NCI-H1417 (cell line): Measurements from ENCODE around the gene PEX11A.
"Not testable (repeated sequence)": the region's sequence is repeated elsewhere in the genome, so short reads cannot be mapped to it uniquely, and the experiment has no call there.

Experiments used
- DNase-seq, 3 experiments: peaks; one replicate each; lab custom pipeline; 2025; lab: John Stamatoyannopoulos, UW

PEX11A gene

GRCh38 chr15:89690276-89691218 lies at the start of gene PEX11A, which contains the start of gene WDR93:
Gene PEX11A, minus strand, starts transcription at chr15:89690754. Its CDS starts 122 bp downstream, at chr15:89690632.
Gene WDR93, plus strand, starts transcription at chr15:89690811. Its CDS starts 10,936 bp downstream, at chr15:89701747.
- DNase-seq = peak; percentile 83 to 94 (median 92)

- peak; percentile 70 to 92 (median 78) for DNase-seq
These were observed 49.6 kb upstream of the PEX11A start for GRCh38 chr15:89740137-89740536.

- no peak for DNase-seq
These were observed 45.2 kb upstream of the PEX11A start for GRCh38 chr15:89735773-89736172.

- DNase-seq = no peak
These were observed 42.1 kb upstream of the PEX11A start for GRCh38 chr15:89732451-89733172.

- no peak for DNase-seq
These were observed 40.7 kb upstream of the PEX11A start for GRCh38 chr15:89731275-89731674.

GRCh38 chr15:89728254-89728653 lies 37.7 kb upstream of the PEX11A start:
- no peak for DNase-seq

- DNase-seq = no peak
These were observed 34.5 kb upstream of the PEX11A start for GRCh38 chr15:89725064-89725463.

GRCh38 chr15:89724621-89725020 lies 34.1 kb upstream of the PEX11A start:
- no peak for DNase-seq

- no peak for DNase-seq
These were observed 32.5 kb upstream of the PEX11A start for GRCh38 chr15:89723031-89723430.

- no peak for DNase-seq
These were observed 24.2 kb upstream of the PEX11A start for GRCh38 chr15:89714775-89715174.

GRCh38 chr15:89707577-89707976 lies 17.0 kb upstream of the PEX11A start:
- DNase-seq = peak in 2 of 3 experiments; percentile 30 to 83

- no peak for DNase-seq
These were observed 13.9 kb upstream of the PEX11A start for GRCh38 chr15:89704411-89704810.

GRCh38 chr15:89695198-89695597 lies 4.6 kb upstream of the PEX11A start:
- no peak for DNase-seq

- no peak for DNase-seq
These were observed 3.1 kb upstream of the PEX11A start for GRCh38 chr15:89693696-89694095.

GRCh38 chr15:89693091-89693490 lies 2.5 kb upstream of the PEX11A start:
- no peak for DNase-seq

GRCh38 chr15:89689930-89690275 lies 651 bp downstream of the PEX11A start:
- not testable (repeated sequence) for DNase-seq

- DNase-seq = no peak
These were observed 4.0 kb downstream of the PEX11A start for GRCh38 chr15:89686522-89686921.

GRCh38 chr15:89685995-89686394 lies 4.6 kb downstream of the PEX11A start:
- no peak for DNase-seq

GRCh38 chr15:89681146-89681545 lies 9.4 kb downstream of the PEX11A start:
- DNase-seq = no peak

GRCh38 chr15:89680282-89680873 lies 10.2 kb downstream of the PEX11A start:
- DNase-seq = no peak

- no peak for DNase-seq
These were observed 11.3 kb downstream of the PEX11A start, which contains the start of gene PLIN1 for GRCh38 chr15:89679212-89679611. Gene PLIN1, minus strand, starts transcription at chr15:89679367. Its CDS starts 1,878 bp downstream, at chr15:89677489.

GRCh38 chr15:89677381-89677780 lies 13.2 kb downstream of the PEX11A start:
- DNase-seq = no peak
